Body of pancreas (tissue), 4 donors: ENCODE data around the gene BASP1.

Source experiments
- POLR2A ChIP-seq, 3 donors: fragments of 450-650 bp; IDR thresholded peaks; one replicate each; pipeline ENCODE4 v1.6.1; 2016; ENCODE audit warnings: antibody characterized with exemption in 3 of 3, mild to moderate bottlenecking in 2 of 3
- TF ChIP-seq, protein P1 (sequence below), 7 experiments: fragments of 450-650 bp in 4 of 7; fragments of 200-600 bp in 3 of 7; sonication (generic) in 3 of 7; IDR thresholded peaks; one replicate each; pipeline ENCODE4 v1.5.1; 2016 to 2019; ENCODE audit warnings: antibody characterized with exemption in 7 of 7

DNA sequence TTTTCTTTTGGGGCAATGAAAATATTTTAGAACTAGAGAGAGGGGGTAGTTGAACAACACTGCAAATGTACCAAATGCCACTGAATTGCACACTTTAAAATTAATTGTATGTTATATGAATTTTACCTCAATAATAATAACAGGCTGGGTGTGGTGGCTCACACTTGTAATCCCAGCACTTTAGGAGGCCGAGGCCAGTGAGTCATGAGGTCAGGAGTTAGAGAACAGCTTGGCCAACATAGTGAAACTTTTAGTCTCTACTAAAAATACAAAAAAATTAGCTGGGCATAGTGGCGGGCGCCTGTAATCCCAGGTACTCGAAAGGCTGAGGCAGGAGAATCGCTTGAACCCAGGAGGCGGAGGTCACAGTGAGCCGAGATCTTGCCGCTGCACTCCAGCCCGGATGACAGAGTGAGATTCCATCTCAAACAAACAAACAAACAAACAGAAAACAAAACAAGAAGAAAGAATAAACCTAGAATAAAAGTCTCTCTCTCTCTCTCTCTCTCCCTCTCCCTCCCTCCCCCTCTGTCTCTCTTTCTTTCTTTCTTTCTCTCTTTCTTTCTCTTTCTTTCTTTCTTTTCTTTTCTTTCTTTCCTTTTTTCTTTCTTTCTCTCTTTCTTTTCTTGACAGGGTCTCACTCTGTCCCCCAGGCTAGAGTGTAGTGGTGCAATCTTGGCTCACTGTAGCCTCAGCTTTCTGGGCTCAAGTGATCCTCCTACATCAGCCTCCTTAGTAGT is 91.1 kb downstream of the BASP1 start:
- TF ChIP-seq, protein P1, sequence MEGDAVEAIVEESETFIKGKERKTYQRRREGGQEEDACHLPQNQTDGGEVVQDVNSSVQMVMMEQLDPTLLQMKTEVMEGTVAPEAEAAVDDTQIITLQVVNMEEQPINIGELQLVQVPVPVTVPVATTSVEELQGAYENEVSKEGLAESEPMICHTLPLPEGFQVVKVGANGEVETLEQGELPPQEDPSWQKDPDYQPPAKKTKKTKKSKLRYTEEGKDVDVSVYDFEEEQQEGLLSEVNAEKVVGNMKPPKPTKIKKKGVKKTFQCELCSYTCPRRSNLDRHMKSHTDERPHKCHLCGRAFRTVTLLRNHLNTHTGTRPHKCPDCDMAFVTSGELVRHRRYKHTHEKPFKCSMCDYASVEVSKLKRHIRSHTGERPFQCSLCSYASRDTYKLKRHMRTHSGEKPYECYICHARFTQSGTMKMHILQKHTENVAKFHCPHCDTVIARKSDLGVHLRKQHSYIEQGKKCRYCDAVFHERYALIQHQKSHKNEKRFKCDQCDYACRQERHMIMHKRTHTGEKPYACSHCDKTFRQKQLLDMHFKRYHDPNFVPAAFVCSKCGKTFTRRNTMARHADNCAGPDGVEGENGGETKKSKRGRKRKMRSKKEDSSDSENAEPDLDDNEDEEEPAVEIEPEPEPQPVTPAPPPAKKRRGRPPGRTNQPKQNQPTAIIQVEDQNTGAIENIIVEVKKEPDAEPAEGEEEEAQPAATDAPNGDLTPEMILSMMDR (IDR thresholded peaks at IDR 0.05): no peak
- no peak for TF ChIP-seq POLR2A (IDR thresholded peaks at IDR 0.05)
